Mucosa of stomach (tissue), 1 donor: ENCODE data around the gene PRDX1.

ENCODE experiments used
- H3K27me3 ChIP-seq: one replicate; pipeline ENCODE4 v1.7.0; 2013; ENCODE audit warnings: mild to moderate bottlenecking, low read length; ENCODE audit not compliant: control insufficient read depth, insufficient read depth
- H3K36me3 ChIP-seq: one replicate; pipeline ENCODE4 v1.7.0; 2013; ENCODE audit warnings: low read length; ENCODE audit not compliant: control insufficient read depth, insufficient read depth
- H3K4me1 ChIP-seq: one replicate; pipeline ENCODE4 v1.7.0; 2013; ENCODE audit warnings: mild to moderate bottlenecking, low read length; ENCODE audit not compliant: control insufficient read depth, insufficient read depth
- H3K4me3 ChIP-seq: one replicate; pipeline ENCODE4 v1.7.0; 2013; ENCODE audit warnings: low read length
- H3K9ac ChIP-seq: one replicate; pipeline ENCODE4 v1.7.0; 2013; ENCODE audit warnings: mild to moderate bottlenecking, low read length, moderate library complexity
- H3K9me3 ChIP-seq: one replicate; pipeline ENCODE4 v1.7.0; 2013; ENCODE audit warnings: mild to moderate bottlenecking, low read length, moderate library complexity; ENCODE audit not compliant: control insufficient read depth
- donor health status: Pancreatic carcinoma.

The PRDX1 gene

GRCh38 chr1:45550401-45551351 lies 29.0 kb upstream of the PRDX1 start, which contains the start of gene AKR1A1:
TSS of gene AKR1A1 (plus strand) at chr1:45550826. CDS start at chr1:45561795, 10,969 bp downstream.
- peak within 1 kb of the TSS; percentile 83 for H3K4me3 ChIP-seq
- H3K4me1 ChIP-seq: peaks cover 28% of the 10 kb centered on the region

GRCh38 chr1:45545553-45546310 lies 24.0 kb upstream of the PRDX1 start:
- Histone ChIP-seq H3K4me3 (no peak overlapping the region), H3K36me3 (no peaks in the 10 kb centered on the region), H3K4me1 (peaks cover 35% of the 10 kb centered on the region), H3K27me3 (no peaks in the 10 kb centered on the region), H3K9me3 (no peaks in the 10 kb centered on the region), H3K9ac (no peak overlapping the region)

More at GRCh38 chr1:45550401-45551351, 29.0 kb upstream of the PRDX1 start, which contains the start of gene AKR1A1:
- no peaks in the 10 kb centered on the region for H3K36me3 ChIP-seq
- no peaks in the 10 kb centered on the region for H3K27me3 ChIP-seq
- no peaks in the 10 kb centered on the region for H3K9me3 ChIP-seq
- H3K9ac ChIP-seq: peak within 1 kb of the TSS; percentile 84

GRCh38 chr1:45545019-45545493 lies 23.4 kb upstream of the PRDX1 start:
- H3K27me3 ChIP-seq: no peaks in the 10 kb centered on the region
- H3K9ac ChIP-seq: no peak overlapping the region
- no peaks in the 10 kb centered on the region for H3K9me3 ChIP-seq
- H3K4me3 ChIP-seq: no peak overlapping the region
- H3K4me1 ChIP-seq: peaks cover 31% of the 10 kb centered on the region
- H3K36me3 ChIP-seq: no peaks in the 10 kb centered on the region

DNA sequence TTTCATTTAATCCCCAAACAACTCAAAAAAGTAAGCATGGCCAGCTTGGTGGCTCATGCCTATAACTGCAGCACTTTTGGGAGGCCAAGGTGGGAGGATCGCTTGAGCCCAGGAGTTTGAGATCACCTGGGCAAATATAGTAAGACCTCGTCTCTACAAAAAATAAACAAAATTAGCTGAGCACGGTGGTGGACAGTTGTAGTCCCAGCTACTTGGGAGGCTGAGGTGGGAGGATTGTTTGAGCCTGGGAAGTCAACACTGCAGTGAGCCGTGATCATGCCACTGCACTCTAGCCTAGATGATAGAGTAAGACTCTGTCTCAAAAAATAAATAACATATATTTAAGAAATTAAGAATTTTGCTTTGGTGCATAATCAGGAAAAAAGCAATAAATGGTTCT lies 22.8 kb upstream of the PRDX1 start:
- H3K36me3 ChIP-seq: no peaks in the 10 kb centered on the region
- H3K4me1 ChIP-seq: peaks cover 29% of the 10 kb centered on the region

DNA sequence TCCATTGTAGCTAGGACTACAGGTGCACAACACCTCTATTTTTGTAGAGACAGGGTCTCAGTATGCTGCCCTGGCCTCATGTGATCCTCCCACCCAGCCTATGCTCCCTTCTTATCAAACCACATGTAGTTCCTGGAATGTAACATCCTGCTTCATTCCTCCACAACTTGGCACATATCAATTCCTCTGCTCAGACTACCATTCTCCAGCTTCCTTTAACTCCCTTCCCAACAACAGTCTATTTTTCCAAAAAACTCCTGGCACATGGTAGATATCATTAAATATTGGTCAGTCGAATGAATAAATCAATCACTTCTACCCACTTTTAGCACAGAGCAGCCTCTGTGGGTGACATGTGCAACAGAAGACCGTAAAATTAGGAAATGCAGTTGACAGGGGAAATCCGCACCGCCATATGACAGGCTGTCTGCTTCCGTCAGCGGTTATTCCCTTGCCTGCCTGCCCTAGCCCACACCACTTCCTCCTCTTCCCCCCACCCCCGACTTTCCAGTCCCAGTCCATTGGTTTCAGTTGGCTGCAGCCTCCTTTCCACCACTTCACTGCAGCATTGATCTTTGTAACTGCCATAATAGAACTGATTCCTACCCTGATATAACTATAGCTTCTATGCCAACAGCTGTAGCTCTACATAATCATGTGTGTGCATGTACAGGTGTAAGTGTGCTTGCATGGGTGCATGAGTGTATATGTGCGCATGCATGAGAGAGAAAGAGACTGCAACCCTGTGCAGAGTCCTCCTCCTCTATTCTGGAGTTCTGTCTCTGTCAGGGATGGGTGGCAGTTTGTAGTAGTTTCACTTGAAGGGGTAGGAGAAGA lies 22.1 kb upstream of the PRDX1 start:
- no peak overlapping the region for H3K4me3 ChIP-seq
- H3K9me3 ChIP-seq: no peaks in the 10 kb centered on the region
- H3K36me3 ChIP-seq: no peaks in the 10 kb centered on the region
- H3K9ac ChIP-seq: no peak overlapping the region
- no peaks in the 10 kb centered on the region for H3K27me3 ChIP-seq
- H3K4me1 ChIP-seq: peaks cover 29% of the 10 kb centered on the region

More for the DNA sequence above, 22.8 kb upstream of the PRDX1 start:
- H3K27me3 ChIP-seq: no peaks in the 10 kb centered on the region
- H3K4me3 ChIP-seq: no peak overlapping the region
- no peak overlapping the region for H3K9ac ChIP-seq
- no peaks in the 10 kb centered on the region for H3K9me3 ChIP-seq

- Histone ChIP-seq H3K36me3 (no peaks in the 10 kb centered on the region), H3K9ac (no peak overlapping the region), H3K9me3 (no peaks in the 10 kb centered on the region), H3K4me3 (no peak overlapping the region), H3K27me3 (no peaks in the 10 kb centered on the region), H3K4me1 (peaks cover 29% of the 10 kb centered on the region)
Observed at GRCh38 chr1:45542591-45542990, 20.9 kb upstream of the PRDX1 start.

GRCh38 chr1:45541193-45541592 lies 19.5 kb upstream of the PRDX1 start:
- peaks cover 29% of the 10 kb centered on the region for H3K4me1 ChIP-seq

DNA sequence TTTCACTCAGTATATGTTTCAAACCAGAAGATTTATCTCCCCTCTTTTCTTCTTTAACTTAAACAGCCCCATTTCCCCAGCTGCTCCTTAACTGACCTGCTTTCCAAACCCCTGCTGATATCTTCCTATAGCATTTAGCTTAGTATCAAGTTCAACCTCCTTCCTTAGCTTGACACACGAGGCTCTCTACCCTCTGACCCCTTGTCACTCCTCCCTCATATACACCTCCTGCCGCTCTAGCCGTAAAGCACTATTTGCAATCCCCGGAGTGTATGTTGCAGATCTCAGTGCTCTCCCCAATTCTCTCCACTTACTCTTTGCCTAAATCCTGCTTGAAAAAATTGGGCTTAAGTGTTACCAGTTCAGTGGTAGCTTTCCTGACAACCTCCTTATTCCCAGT lies 15.2 kb upstream of the PRDX1 start:
- no peak overlapping the region for H3K4me3 ChIP-seq
- no peaks in the 10 kb centered on the region for H3K36me3 ChIP-seq
- H3K9me3 ChIP-seq: no peaks in the 10 kb centered on the region
- H3K27me3 ChIP-seq: no peaks in the 10 kb centered on the region
- H3K9ac ChIP-seq: no peak overlapping the region
- peaks cover 3% of the 10 kb centered on the region for H3K4me1 ChIP-seq

More at GRCh38 chr1:45541193-45541592, 19.5 kb upstream of the PRDX1 start:
- no peaks in the 10 kb centered on the region for H3K36me3 ChIP-seq
- no peak overlapping the region for H3K4me3 ChIP-seq
- H3K9ac ChIP-seq: no peak overlapping the region
- no peaks in the 10 kb centered on the region for H3K9me3 ChIP-seq
- H3K27me3 ChIP-seq: no peaks in the 10 kb centered on the region

GRCh38 chr1:45535988-45536766 lies 14.5 kb upstream of the PRDX1 start:
- Histone ChIP-seq H3K9ac (no peak overlapping the region), H3K4me1 (no peaks in the 10 kb centered on the region), H3K27me3 (no peaks in the 10 kb centered on the region), H3K36me3 (no peaks in the 10 kb centered on the region), H3K9me3 (no peaks in the 10 kb centered on the region), H3K4me3 (no peak overlapping the region)

- H3K9ac ChIP-seq: no peak overlapping the region
- H3K9me3 ChIP-seq: no peaks in the 10 kb centered on the region
- H3K36me3 ChIP-seq: no peaks in the 10 kb centered on the region
- H3K27me3 ChIP-seq: no peaks in the 10 kb centered on the region
- no peaks in the 10 kb centered on the region for H3K4me1 ChIP-seq
- no peak overlapping the region for H3K4me3 ChIP-seq
Observed at GRCh38 chr1:45531873-45532272, 10.2 kb upstream of the PRDX1 start.

- H3K4me1 ChIP-seq: peaks cover 6% of the 10 kb centered on the region
- H3K36me3 ChIP-seq: no peaks in the 10 kb centered on the region
- no peak overlapping the region for H3K4me3 ChIP-seq
- H3K9ac ChIP-seq: no peak overlapping the region
- no peaks in the 10 kb centered on the region for H3K9me3 ChIP-seq
- no peaks in the 10 kb centered on the region for H3K27me3 ChIP-seq
Observed at GRCh38 chr1:45530632-45531135, 9.0 kb upstream of the PRDX1 start.
